Suprapubic skin (tissue), 4 donors: ENCODE measurements around the gene COL4A1.

Source experiments
- CTCF ChIP-seq, 2 donors: fragments of 200-600 bp in 1 of 2; fragments of 450-650 bp in 1 of 2; sonication (generic) in 1 of 2; IDR thresholded peaks; one replicate each; pipeline ENCODE4 v1.5.1; 2016 to 2019; ENCODE audit warnings: antibody characterized with exemption in 2 of 2, mild to moderate bottlenecking in 1 of 2, moderate library complexity in 1 of 2
- EP300 ChIP-seq: sonication (generic); formaldehyde crosslinking; IDR thresholded peaks from one replicate; pipeline ENCODE4 v1.6.1; 2017; ENCODE audit warnings: antibody characterized with exemption
- POLR2A ChIP-seq, 2 donors: fragments of 450-650 bp; IDR thresholded peaks; one replicate each; pipeline ENCODE4 v1.6.1; 2017; ENCODE audit warnings: antibody characterized with exemption in 2 of 2, mild to moderate bottlenecking in 2 of 2, moderate library complexity in 2 of 2
- POLR2AphosphoS5 ChIP-seq, 3 donors: sonication (generic); formaldehyde crosslinking; IDR thresholded peaks; one replicate each; pipeline ENCODE4 v1.6.1; 2017; ENCODE audit warnings: antibody characterized with exemption in 3 of 3

GRCh38 chr13:110262082-110262436 lies 44.9 kb downstream of the COL4A1 start:
- TF ChIP-seq CTCF (IDR thresholded peaks at IDR 0.05), result no peak
- no peak for TF ChIP-seq EP300
- no peak for TF ChIP-seq POLR2A (IDR thresholded peaks at IDR 0.05)
- TF ChIP-seq POLR2AphosphoS5 (IDR thresholded peaks at IDR 0.05), result no peak
